ENCODE data around the gene THBS3. TPM values are rescaled to one million over a fixed set of nuclear protein-coding genes. Genes with fewer than 3 reads are reported as not detected.
"Not testable (repeated sequence)": the region's sequence is repeated elsewhere in the genome, so short reads cannot be mapped to it uniquely, and the experiment has no call there.

The THBS3 gene
- polyA plus RNA-seq, 6 donors from 2014 or later: 1.1 to 3.9 (median 2.2) TPM

DNA sequence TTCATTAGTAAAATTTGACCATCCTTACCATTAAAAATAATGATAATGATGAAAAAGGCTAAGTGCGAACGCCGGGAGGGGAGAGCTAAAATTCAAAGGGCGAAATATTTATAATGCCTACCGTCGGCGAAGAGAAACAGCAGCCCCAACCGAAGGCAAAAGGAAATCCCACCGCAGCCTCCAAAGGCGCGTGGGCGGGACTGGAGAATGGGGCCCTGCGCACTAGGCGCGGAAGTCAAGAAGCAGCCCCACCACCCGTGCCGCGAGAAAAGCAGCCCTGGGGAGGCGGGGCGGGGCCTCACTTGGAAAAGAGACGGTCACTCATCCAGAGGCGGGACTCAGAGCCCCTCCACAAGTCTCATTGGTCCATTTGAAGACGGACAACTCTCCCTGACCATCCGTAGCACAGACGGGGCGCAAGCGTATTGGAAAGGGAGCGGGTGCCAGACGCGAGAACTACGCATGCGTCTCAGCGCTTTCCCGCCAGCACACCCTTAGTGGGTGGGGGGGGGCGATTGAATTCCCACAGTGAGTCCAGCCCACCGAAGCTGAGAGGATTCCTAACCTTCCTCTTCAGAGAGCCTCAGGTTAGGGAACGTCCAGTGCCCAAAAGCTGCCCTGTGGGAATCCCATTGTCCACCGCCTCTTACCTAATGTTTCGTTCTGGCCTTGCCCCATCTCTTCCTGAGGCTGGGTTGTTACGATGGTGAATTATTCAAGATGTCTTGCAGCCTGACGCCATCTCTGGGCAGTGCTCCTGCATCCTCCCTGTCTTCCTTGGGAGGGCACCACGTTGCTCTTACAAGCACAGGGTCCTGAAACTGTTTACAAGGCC, 19.8 kb upstream of the THBS3 start:
- DNase-seq (peak; percentile 97), ATAC-seq (ENCODE audit: low read depth in 2 of 2) (peak; percentile 88 to 91)
- Mint-ChIP-seq H3K36me3 (no peaks in the 10 kb centered on the region), H3K27ac (peak overlapping the region; percentile 56 to 96 (median 94)), H3K4me3 (peak overlapping the region; percentile 83 to 99 (median 90)), H3K4me1 (peaks cover 29 to 47% (median 33%) of the 10 kb centered on the region in 3 donors), H3K27me3 (no peaks in the 10 kb centered on the region), H3K9me3 (no peaks in the 10 kb centered on the region)

DNA sequence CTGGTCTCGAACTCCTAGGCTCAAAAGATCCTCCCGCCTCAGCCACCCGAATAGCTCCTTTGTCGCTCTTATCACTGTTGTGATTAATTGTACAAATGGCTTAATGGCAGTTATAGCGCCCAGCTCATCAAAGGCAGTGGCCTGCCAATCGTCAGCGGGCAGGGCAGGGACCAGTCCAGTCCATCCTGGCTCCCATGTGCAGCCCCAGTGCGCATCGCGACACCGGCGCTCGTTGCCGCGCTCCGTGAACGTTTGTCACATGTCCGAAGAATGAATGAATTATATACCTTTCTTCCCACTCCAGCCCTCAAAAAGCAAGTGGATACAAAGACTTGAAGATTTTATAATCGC, 19.2 kb upstream of the THBS3 start:
- ATAC-seq (ENCODE audit: low read depth in 2 of 2): peak; percentile 1 to 4
- H3K27me3 Mint-ChIP-seq: no peaks in the 10 kb centered on the region
- no peak for DNase-seq
- peak overlapping the region; percentile 56 to 94 (median 86) for H3K27ac Mint-ChIP-seq
- H3K9me3 Mint-ChIP-seq: no peaks in the 10 kb centered on the region
- no peaks in the 10 kb centered on the region for H3K36me3 Mint-ChIP-seq
- peak overlapping the region; percentile 83 to 99 (median 90) for H3K4me3 Mint-ChIP-seq
- peaks cover 29 to 51% (median 33%) of the 10 kb centered on the region in 3 donors for H3K4me1 Mint-ChIP-seq

GRCh38 chr1:155226188-155226909, 18.7 kb upstream of the THBS3 start:
- peak; percentile 80 for DNase-seq
- Mint-ChIP-seq H3K27me3 (no peaks in the 10 kb centered on the region), H3K36me3 (no peaks in the 10 kb centered on the region), H3K27ac (peak overlapping the region; percentile 56 to 94 (median 86)), H3K9me3 (no peaks in the 10 kb centered on the region), H3K4me1 (peaks cover 29 to 52% (median 33%) of the 10 kb centered on the region in 3 donors), H3K4me3 (peak overlapping the region; percentile 83 to 99 (median 90))
- peak; percentile 57 to 59 for ATAC-seq (ENCODE audit: low read depth in 2 of 2)

- not testable (repeated sequence) for ATAC-seq (ENCODE audit: low read depth in 2 of 2); H3K9me3 Mint-ChIP-seq; H3K27me3 Mint-ChIP-seq; DNase-seq; H3K27ac Mint-ChIP-seq; H3K36me3 Mint-ChIP-seq
- H3K4me1 Mint-ChIP-seq: peaks cover 29 to 52% (median 33%) of the 10 kb centered on the region in 3 donors
- peak overlapping the region in 4 of 8 donors; percentile 25 to 99 (median 42) for H3K4me3 Mint-ChIP-seq
Observed at GRCh38 chr1:155225404-155225759, 17.7 kb upstream of the THBS3 start.

DNA sequence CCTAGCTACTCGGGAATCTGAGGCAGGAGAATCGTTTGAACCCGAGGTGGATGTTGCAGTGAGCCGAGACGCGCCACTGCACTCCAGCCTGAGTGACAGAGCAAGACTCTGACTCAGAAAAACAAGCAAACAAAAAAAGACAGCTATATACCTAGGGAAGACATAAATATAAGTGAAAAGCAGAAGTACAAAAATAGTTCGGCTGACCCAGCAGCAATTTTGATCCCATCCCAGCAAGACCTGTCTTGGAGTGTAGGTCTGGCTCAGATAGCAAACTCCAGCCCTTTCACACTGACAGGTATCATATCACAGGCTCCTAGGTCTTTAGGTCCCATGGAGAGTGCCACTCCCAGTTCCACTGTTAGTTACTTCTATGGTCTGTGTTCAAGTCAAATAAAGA, 15.3 kb upstream of the THBS3 start:
- Mint-ChIP-seq H3K36me3 (no peaks in the 10 kb centered on the region), H3K27ac (peak overlapping the region in 3 of 6 donors; percentile 35 to 56 (median 47)), H3K4me1 (peaks cover 28 to 58% (median 34%) of the 10 kb centered on the region in 3 donors), H3K27me3 (no peaks in the 10 kb centered on the region), H3K4me3 (no peak overlapping the region), H3K9me3 (no peaks in the 10 kb centered on the region)
- ATAC-seq (ENCODE audit: low read depth in 2 of 2) (no peak), DNase-seq (no peak)

GRCh38 chr1:155220211-155220965, 12.7 kb upstream of the THBS3 start:
- H3K27ac Mint-ChIP-seq; H3K27me3 Mint-ChIP-seq; H3K4me3 Mint-ChIP-seq; H3K9me3 Mint-ChIP-seq; DNase-seq; ATAC-seq (ENCODE audit: low read depth in 2 of 2); H3K36me3 Mint-ChIP-seq: not testable (repeated sequence)
- peaks cover 16 to 32% (median 18%) of the 10 kb centered on the region in 3 donors for H3K4me1 Mint-ChIP-seq

DNA sequence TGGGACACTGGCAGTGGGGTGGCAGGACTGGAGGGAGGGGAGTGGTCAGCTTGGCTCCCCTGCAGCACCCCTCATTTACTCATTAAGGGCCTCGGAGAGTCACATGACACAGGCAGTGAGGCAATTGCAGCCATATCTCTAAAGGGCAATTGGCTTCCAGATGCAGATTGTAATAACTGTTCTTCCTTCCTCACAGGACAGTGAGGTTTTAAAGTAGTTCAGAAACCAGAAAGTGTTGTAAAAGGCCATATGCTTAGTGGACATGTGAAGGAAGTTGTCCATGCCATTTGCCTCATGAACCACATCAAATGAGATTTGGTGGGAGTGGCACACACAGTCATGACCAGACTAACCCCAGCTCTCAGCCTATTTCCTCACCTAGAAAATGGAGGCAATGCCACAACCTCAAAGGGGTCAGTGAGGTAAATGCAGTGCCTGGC, 11.9 kb upstream of the THBS3 start:
- ATAC-seq (ENCODE audit: low read depth in 2 of 2) (no peak), DNase-seq (no peak)

GRCh38 chr1:155218854-155219591, 11.3 kb upstream of the THBS3 start:
- Mint-ChIP-seq H3K4me1 (peaks cover 7 to 20% (median 10%) of the 10 kb centered on the region in 3 donors), H3K36me3 (no peaks in the 10 kb centered on the region), H3K4me3 (no peak overlapping the region), H3K27ac (no peak overlapping the region), H3K27me3 (no peaks in the 10 kb centered on the region), H3K9me3 (no peaks in the 10 kb centered on the region)
- DNase-seq: no peak
- ATAC-seq (ENCODE audit: low read depth in 2 of 2): no peak

More for the DNA sequence above, 11.9 kb upstream of the THBS3 start:
- Mint-ChIP-seq H3K27me3 (no peaks in the 10 kb centered on the region), H3K9me3 (no peaks in the 10 kb centered on the region), H3K4me1 (peaks cover 12 to 26% (median 14%) of the 10 kb centered on the region in 3 donors), H3K4me3 (no peak overlapping the region), H3K27ac (no peak overlapping the region), H3K36me3 (no peaks in the 10 kb centered on the region)

DNA sequence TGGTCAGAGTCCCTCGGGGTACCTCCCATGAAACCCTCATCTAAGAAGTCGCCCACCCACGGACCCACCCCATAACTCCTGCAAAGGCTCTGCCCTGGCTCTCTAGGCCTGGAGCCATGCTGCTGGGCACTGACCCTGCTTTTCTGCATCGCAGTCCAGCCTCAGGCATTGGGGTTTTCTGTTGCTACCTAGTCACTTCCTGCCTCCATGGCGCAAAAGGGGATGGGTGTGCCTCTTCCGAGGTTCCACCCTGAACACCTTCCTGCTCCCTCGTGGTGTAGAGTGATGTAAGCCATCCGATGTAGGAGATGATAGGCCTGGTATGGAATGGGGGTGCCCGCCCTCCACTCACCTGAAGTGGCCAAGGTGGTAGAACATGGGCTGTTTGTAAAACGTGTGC, 7.0 kb upstream of the THBS3 start:
- not testable (repeated sequence) for H3K36me3 Mint-ChIP-seq; H3K9me3 Mint-ChIP-seq; H3K4me3 Mint-ChIP-seq; ATAC-seq (ENCODE audit: low read depth in 2 of 2); DNase-seq; H3K27ac Mint-ChIP-seq; H3K4me1 Mint-ChIP-seq; H3K27me3 Mint-ChIP-seq

GRCh38 chr1:155212051-155212440, 4.3 kb upstream of the THBS3 start:
- not testable (repeated sequence) for H3K36me3 Mint-ChIP-seq; DNase-seq; H3K27ac Mint-ChIP-seq; H3K27me3 Mint-ChIP-seq; H3K4me3 Mint-ChIP-seq; ATAC-seq (ENCODE audit: low read depth in 2 of 2); H3K9me3 Mint-ChIP-seq
- H3K4me1 Mint-ChIP-seq: peaks cover 12 to 22% (median 17%) of the 10 kb centered on the region in 3 donors

GRCh38 chr1:155211381-155212050, 3.8 kb upstream of the THBS3 start:
- H3K9me3 Mint-ChIP-seq, H3K27ac Mint-ChIP-seq: not testable (repeated sequence)
- peak overlapping the region in 4 of 8 donors; percentile 30 to 95 (median 56) for H3K4me3 Mint-ChIP-seq

GRCh38 chr1:155210314-155211104, 2.8 kb upstream of the THBS3 start:
- H3K4me3 Mint-ChIP-seq: peak overlapping the region; percentile 18 to 95 (median 51)
- H3K36me3 Mint-ChIP-seq: no peaks in the 10 kb centered on the region
- H3K4me1 Mint-ChIP-seq: peaks cover 17 to 26% (median 20%) of the 10 kb centered on the region in 3 donors
- ATAC-seq (ENCODE audit: low read depth in 2 of 2): no peak
- no peaks in the 10 kb centered on the region for H3K27me3 Mint-ChIP-seq
- no peaks in the 10 kb centered on the region for H3K9me3 Mint-ChIP-seq
- no peak for DNase-seq
- H3K27ac Mint-ChIP-seq: peak overlapping the region in 4 of 6 donors; percentile 14 to 42 (median 28)

More at GRCh38 chr1:155211381-155212050, 3.8 kb upstream of the THBS3 start:
- not testable (repeated sequence) for H3K27me3 Mint-ChIP-seq; H3K36me3 Mint-ChIP-seq; DNase-seq; ATAC-seq (ENCODE audit: low read depth in 2 of 2)
- peaks cover 17 to 26% (median 20%) of the 10 kb centered on the region in 3 donors for H3K4me1 Mint-ChIP-seq

All from naive B cell (primary cell).